Mesodermal cell (in vitro differentiated cells): Measurements from ENCODE around the gene WLS.
A peak's percentile ranks its signal among the peaks of the same experiment; 100 is the strongest.

Source experiments
- H3K27ac ChIP-seq: 2 replicates; pipeline ENCODE4 v1.7.0; 2013; ENCODE audit warnings: mild to moderate bottlenecking, low read depth, low read length, moderate library complexity; ENCODE audit not compliant: severe bottlenecking
- H3K36me3 ChIP-seq: 2 replicates; pipeline ENCODE4 v1.7.1; 2013; ENCODE audit warnings: mild to moderate bottlenecking, low read length, moderate library complexity; ENCODE audit not compliant: control insufficient read depth, insufficient read depth
- H3K4me1 ChIP-seq: one replicate; pipeline ENCODE4 v1.7.1; 2013; ENCODE audit warnings: mild to moderate bottlenecking, low read length; ENCODE audit not compliant: insufficient read depth, control insufficient read depth, poor library complexity, severe bottlenecking
- H3K4me3 ChIP-seq: 2 replicates; pipeline ENCODE4 v1.7.0; 2013; ENCODE audit warnings: low read length, control low read depth, mild to moderate bottlenecking; ENCODE audit not compliant: insufficient read depth, poor library complexity, severe bottlenecking; ENCODE audit errors: extremely low read depth
- H3K9me3 ChIP-seq: 2 replicates; pipeline ENCODE4 v1.7.1; 2013; ENCODE audit warnings: mild to moderate bottlenecking, low read length, moderate library complexity; ENCODE audit not compliant: control insufficient read depth
- WGBS, 2 experiments: methylation state at CpG; one replicate each; pipeline ENCODE4 v1.1.5; 2013; ENCODE audit warnings: missing lambda C conversion rate in 2 of 2; ENCODE audit not compliant: insufficient coverage in 2 of 2; 5-methylcytosine and 5-hydroxymethylcytosine counted together

WLS gene

DNA sequence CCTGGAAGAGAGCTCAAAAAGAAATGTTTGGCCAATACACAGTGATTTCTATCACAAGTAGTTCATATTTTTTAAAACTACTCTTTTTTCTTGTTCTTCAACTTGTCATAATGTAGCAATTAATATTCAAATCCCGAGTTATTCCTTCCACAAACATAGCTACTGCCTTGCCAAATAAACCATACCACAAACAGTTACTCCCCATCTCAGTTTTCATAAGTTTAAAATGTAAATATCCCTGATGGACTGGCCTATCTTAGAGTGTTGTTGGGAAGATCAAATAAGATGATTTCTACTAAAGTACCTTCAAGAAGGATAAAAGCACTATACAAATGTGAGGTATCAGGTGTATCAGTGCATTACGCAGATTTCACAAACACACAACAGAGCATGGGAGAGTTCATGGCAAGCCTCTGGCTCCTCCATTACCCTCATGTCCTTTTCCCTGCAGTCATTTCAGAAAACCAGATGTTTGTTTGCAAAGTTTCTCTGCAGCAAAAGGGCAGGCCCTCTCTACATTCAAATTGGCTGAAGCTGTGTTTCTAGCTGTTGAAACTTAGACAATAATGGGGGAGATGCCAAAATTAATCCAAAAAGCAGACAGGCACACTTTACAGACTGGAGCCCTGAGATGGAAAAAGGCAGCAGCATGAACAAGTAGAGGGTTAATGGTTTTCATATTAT, 16.1 kb downstream of the WLS start:
- no peaks in the 10 kb centered on the region for H3K9me3 ChIP-seq
- no peak overlapping the region for H3K4me3 ChIP-seq
- 100% methylated on average over 1 of the region's 2 CpGs; no CpG with 5 or more reads in 1 of the 2 experiments for WGBS, 2 experiments
- peaks cover 4% of the 10 kb centered on the region for H3K36me3 ChIP-seq
- no peak overlapping the region for H3K27ac ChIP-seq
- peaks cover 52% of the 10 kb centered on the region for H3K4me1 ChIP-seq

DNA sequence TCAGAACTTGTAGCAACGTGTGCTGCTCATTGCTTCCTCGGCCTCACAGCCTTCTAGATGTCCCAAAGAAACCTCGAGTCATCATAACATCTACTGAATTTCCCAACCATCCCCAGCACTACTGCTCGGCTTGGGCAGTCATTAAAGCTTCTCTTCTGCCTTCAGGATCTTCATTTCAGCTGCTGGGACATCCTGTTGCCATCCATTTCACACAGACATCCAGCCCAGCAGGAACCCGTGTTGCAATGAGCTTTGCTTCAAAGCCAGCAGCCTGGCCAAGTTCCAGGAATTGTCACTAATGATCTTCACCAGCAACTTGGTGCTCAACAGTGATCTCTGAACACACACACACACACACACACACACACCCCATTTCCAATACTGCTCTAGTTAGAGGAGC, 18.5 kb downstream of the WLS start:
- Histone ChIP-seq H3K4me3 (no peak overlapping the region), H3K4me1 (peaks cover 40% of the 10 kb centered on the region), H3K27ac (no peak overlapping the region), H3K9me3 (no peaks in the 10 kb centered on the region), H3K36me3 (peaks cover 10% of the 10 kb centered on the region)
- WGBS, 2 experiments: 89 to 96% methylated on average over 4 to 5 of the region's 5 CpGs

DNA sequence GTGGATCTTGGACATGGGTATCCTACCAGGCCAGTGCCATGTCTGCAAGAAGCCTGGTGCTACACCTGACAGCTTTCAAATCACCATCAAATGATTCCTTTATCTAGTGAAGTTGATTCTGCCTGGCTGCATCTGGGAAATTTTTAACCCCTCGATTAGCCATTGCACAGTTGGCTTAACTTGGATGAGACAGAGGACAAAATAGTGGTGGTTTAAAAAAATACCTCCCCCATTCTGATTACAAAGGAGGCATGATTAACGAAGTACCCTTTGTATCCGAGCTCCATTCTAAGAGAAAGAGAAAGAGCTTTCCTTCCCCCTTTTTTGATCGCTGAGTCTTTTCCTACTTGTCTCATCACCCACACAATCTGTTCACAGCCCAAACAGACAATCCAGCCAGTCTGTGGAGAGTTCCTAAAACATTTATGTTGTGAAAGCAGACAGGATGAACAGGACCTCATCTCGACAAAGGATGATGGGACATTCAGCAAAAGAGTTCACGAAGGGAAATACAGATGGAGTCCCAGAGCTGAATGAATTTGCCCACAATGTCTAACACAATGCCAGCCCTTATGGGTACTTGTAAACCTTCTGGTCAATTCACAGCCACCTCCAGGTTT, 20.5 kb downstream of the WLS start:
- H3K27ac ChIP-seq: no peak overlapping the region
- H3K36me3 ChIP-seq: peaks cover 11% of the 10 kb centered on the region
- WGBS, 2 experiments: 89 to 94% methylated on average over 2 to 4 of the region's 6 CpGs
- peaks cover 22% of the 10 kb centered on the region for H3K4me1 ChIP-seq
- H3K4me3 ChIP-seq: no peak overlapping the region
- H3K9me3 ChIP-seq: no peaks in the 10 kb centered on the region

DNA sequence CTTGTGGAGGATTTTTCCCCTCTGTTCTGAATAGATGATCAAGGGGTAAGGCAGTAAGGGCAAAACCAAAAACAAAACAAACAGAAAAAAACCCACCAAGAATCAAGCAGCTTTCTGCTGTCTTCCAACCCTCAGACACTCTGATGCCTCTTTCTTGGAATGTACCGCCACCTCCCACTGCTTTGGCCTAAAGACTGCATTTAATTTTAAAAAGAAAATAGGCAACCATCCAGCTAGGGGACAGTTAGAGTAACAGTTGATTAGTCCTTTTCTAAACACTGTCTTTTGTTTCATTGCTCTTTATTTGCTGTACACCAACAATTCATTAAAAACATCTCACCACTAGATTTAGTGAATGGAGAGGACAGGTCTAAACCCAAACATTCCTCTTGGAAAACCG, 21.5 kb downstream of the WLS start:
- Histone ChIP-seq H3K27ac (no peak overlapping the region), H3K4me3 (no peak overlapping the region), H3K4me1 (peaks cover 19% of the 10 kb centered on the region), H3K36me3 (peaks cover 11% of the 10 kb centered on the region), H3K9me3 (no peaks in the 10 kb centered on the region)
- no CpG with 5 or more reads among the region's 2 CpGs for WGBS, 2 experiments

DNA sequence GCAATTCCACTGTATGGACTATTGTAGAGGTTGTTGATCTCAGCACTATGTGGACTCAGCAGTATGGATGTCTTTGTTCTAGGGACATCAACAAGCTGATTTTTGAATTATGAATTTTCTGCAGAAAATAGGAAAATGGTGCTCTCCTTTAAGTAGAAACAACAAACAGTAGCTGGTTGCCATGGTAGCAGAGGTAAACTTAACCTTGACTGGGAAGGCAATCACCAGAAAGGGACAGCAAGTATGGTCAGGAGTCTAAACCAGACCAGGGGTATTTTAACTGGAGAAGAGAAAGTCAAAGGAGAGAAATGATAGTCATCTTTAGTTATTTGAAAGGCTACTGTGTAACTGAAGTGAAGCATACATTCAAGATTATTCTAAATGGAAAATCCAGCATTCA, 22.3 kb downstream of the WLS start:
- no peak overlapping the region for H3K27ac ChIP-seq
- peaks cover 20% of the 10 kb centered on the region for H3K4me1 ChIP-seq
- peaks cover 15% of the 10 kb centered on the region for H3K36me3 ChIP-seq
- H3K4me3 ChIP-seq: no peak overlapping the region
- no peaks in the 10 kb centered on the region for H3K9me3 ChIP-seq

DNA sequence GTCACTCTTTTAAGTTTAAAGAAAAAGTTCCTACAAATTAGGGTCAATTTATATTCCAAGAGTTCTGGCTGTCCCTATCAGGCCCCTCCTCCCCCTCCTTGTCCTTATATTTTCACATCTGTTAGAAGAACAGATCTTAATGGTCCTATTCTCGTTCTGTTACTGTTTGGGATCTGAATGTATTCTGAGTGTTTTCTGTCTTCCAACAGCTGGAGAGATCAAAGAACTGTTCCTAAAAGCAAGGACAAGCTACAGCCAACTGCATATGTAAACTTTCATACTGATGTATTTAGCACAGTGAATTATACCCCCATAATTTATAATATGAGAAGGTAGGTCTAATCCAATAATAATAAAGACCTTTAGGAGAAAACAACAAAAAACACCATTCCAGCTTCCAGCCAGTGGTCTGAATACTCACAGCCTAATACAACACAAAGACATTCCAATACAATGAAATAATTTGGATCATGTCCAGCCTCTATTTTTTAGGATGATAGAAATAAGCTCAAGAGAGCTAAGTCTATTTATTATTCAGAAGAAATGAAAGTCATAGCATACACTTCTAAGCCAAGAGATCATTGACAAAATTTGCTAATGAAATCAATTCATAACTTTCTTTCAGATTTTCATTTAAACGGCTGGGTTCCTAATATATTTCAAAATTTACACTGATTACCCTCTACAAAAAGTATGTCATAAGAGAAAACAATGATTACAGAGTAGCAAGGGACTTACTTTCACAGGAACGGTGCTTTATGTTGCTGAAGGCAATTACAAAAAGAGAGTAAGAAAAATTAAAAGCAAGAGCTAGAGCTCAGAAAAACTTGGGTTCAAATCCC, 25.3 kb downstream of the WLS start:
- 100% methylated on average over 1 of the region's 3 CpGs for WGBS, 2 experiments
- Histone ChIP-seq H3K36me3 (peaks cover 24% of the 10 kb centered on the region), H3K27ac (peak overlapping the region; percentile 46), H3K4me3 (no peak overlapping the region), H3K9me3 (no peaks in the 10 kb centered on the region), H3K4me1 (peaks cover 18% of the 10 kb centered on the region)

DNA sequence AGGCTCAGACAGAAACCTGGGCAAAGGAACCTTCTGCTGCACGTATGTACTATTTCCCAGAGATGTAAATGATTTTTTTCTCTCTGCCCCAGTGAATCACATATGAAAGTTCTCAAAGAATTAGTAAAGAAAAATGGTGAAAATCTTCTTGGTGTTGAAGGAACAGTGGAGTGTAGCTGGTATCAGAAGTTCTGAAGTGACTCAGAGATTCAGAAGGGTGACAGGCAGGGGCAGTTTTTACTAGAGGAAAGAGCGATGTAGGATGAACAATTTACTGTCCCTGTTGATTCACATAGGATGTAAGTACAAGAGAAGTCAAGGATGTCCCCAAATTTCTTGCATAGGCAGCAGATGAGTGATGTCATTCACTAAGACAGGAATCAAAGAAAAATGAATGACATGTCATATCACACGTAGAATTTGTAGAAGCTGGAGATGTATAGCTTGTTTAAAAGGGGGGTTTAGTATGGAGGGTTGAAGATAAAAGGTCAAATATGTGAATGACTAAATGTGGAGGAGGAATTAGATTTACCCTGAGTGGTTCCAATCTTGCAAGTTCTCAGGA, 26.4 kb downstream of the WLS start:
- no peak overlapping the region for H3K27ac ChIP-seq
- no peak overlapping the region for H3K4me3 ChIP-seq
- H3K9me3 ChIP-seq: no peaks in the 10 kb centered on the region
- H3K4me1 ChIP-seq: peaks cover 9% of the 10 kb centered on the region
- 95 to 100% methylated on average over 2 of the region's 3 CpGs for WGBS, 2 experiments
- peaks cover 26% of the 10 kb centered on the region for H3K36me3 ChIP-seq

DNA sequence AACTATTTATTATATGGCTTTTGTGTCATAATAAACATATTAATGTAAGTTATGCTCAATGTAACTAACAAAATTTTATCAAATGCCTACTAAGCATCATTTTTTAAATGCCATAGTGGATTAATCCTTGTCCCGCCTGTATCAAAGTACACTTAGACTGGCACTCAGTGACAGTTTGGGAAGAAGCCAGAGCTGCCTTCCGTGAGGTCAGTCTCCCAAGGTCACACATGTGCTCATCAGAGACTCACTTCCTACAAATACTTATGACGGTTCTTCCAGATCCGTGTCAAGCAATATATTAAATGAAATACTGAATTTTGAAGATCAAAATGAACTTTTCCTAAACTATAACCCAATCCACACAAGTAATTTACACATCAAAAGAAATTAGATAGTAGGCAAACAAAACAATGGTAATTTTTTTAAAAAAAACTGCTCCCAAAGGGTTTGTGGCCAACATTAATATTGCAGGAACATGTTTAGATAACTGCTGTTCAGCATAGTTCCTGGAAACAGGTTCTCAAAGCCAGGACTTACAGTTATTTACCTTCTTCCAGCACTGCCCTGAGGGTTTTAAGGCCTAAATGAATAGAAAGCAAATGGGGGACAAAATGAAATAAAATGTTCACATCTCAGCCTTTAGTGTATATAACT, 27.2 kb downstream of the WLS start:
- WGBS, 2 experiments: 100% methylated on average over 1 to 2 of the region's 4 CpGs
- H3K27ac ChIP-seq: no peak overlapping the region

DNA sequence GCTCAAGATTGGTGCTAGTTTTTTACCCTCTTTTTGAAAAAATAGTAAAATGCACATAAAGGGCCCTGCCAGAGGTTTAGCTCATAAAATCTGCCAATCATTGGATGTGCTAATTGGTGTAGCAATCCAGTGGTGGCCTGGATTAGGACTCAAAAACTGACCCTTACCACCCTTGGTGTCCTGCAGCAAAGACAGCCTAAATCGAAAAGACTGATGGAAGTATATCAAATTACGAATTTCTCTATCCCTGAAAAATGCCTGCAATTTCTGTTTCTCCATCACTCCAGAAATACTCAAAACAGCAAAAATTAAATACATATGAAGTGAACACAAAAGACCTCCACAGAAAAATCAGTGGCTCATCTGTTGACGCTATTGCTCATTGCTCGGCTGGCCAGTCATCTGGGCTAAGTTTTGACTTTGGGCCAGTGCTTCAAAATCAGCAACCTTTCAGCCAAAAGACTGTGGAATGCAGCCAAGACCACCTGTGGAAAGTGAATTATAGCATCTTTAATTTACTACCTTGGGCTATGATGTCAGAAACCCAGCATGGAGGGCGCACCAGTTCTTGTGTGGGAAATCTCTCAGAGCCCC, 30.0 kb downstream of the WLS start:
- H3K27ac ChIP-seq: no peak overlapping the region
- 94 to 96% methylated on average over 3 to 5 of the region's 5 CpGs for WGBS, 2 experiments
- H3K36me3 ChIP-seq: peaks cover 19% of the 10 kb centered on the region
- H3K4me1 ChIP-seq: peaks cover 10% of the 10 kb centered on the region
- H3K9me3 ChIP-seq: no peaks in the 10 kb centered on the region
- no peak overlapping the region for H3K4me3 ChIP-seq

More for the DNA sequence above, 27.2 kb downstream of the WLS start:
- no peaks in the 10 kb centered on the region for H3K9me3 ChIP-seq
- H3K36me3 ChIP-seq: peaks cover 26% of the 10 kb centered on the region
- H3K4me1 ChIP-seq: peaks cover 4% of the 10 kb centered on the region
- H3K4me3 ChIP-seq: no peak overlapping the region
